ENCODE results near the gene DHRS7. TPM values are rescaled to one million over a fixed set of nuclear protein-coding genes. Genes with fewer than 3 reads are reported as not detected.

The DHRS7 gene
- total RNA-seq, 2 experiments from 2014 or later, result 77.1 to 80.3 TPM

GRCh38 chr14:60188696-60189095, 23.5 kb upstream of the DHRS7 start:
- CTCF ChIA-PET, result interaction anchor here (1.8 kb wide), 1 partner anchor 224 kb away, joined by 5 read pairs; no protein-coding TSS in a partner anchor

GRCh38 chr14:60188115-60188514, 22.9 kb upstream of the DHRS7 start:
- ChIA-PET CTCF (interaction anchor here (1.8 kb wide), 1 partner anchor 223 kb away, joined by 5 read pairs; no protein-coding TSS in a partner anchor), POLR2A (no interaction called here)

More at GRCh38 chr14:60188696-60189095, 23.5 kb upstream of the DHRS7 start:
- POLR2A ChIA-PET, result no interaction called here

- CTCF ChIA-PET, result interaction anchor here (0.9 to 4.3 kb wide), 4 partner anchors 14 to 221 kb away, joined by 3 to 30 read pairs (median 8); partner anchors contain the start of gene PPM1A
Measured at GRCh38 chr14:60184905-60185555, 19.8 kb upstream of the DHRS7 start.

GRCh38 chr14:60184146-60184904, 19.1 kb upstream of the DHRS7 start:
- POLR2A ChIA-PET, result interaction anchor here (1.9 kb wide), 1 partner anchor 19 kb away, joined by 9 read pairs; the partner anchor contains the start of gene DHRS7
- CTCF ChIA-PET, result interaction anchor here (0.9 to 4.3 kb wide), 6 partner anchors 12 to 220 kb away, joined by 3 to 30 read pairs (median 4); partner anchors contain the start of genes DHRS7 and PPM1A

More at GRCh38 chr14:60184905-60185555, 19.8 kb upstream of the DHRS7 start:
- POLR2A ChIA-PET, result no interaction called here

GRCh38 chr14:60183741-60184140, 18.5 kb upstream of the DHRS7 start:
- CTCF ChIA-PET, result interaction anchor here (0.8 to 4.3 kb wide), 6 partner anchors 12 to 551 kb away, joined by 3 to 30 read pairs (median 4); partner anchors contain the start of genes DHRS7 and PPM1A
- POLR2A ChIA-PET, result interaction anchor here (1.1 to 1.9 kb wide), 2 partner anchors 19 to 65 kb away, joined by 3 to 9 read pairs; partner anchors contain the start of genes DHRS7 and PPM1A

GRCh38 chr14:60183138-60183537, 17.9 kb upstream of the DHRS7 start:
- ChIA-PET POLR2A (interaction anchor here (1.1 to 1.9 kb wide), 2 partner anchors 18 to 66 kb away, joined by 3 to 9 read pairs; partner anchors contain the start of genes DHRS7 and PPM1A), CTCF (interaction anchor here (0.8 to 4.3 kb wide), 6 partner anchors 11 to 550 kb away, joined by 3 to 30 read pairs (median 4); partner anchors contain the start of genes DHRS7 and PPM1A)

GRCh38 chr14:60179431-60179869, 14.3 kb upstream of the DHRS7 start:
- ChIA-PET POLR2A (no interaction called here), CTCF (no interaction called here)

GRCh38 chr14:60178820-60179219, 13.6 kb upstream of the DHRS7 start:
- CTCF ChIA-PET, result no interaction called here
- POLR2A ChIA-PET, result no interaction called here

- CTCF ChIA-PET, result no interaction called here
- POLR2A ChIA-PET, result no interaction called here
Measured at GRCh38 chr14:60178164-60178563, 13.0 kb upstream of the DHRS7 start.

- ChIA-PET CTCF (no interaction called here), POLR2A (no interaction called here)
Measured at GRCh38 chr14:60175255-60175902, 10.2 kb upstream of the DHRS7 start.

- CTCF ChIA-PET, result no interaction called here
- POLR2A ChIA-PET, result no interaction called here
Measured at GRCh38 chr14:60174352-60175254, 9.4 kb upstream of the DHRS7 start.

GRCh38 chr14:60171690-60172089, 6.5 kb upstream of the DHRS7 start:
- ChIA-PET POLR2A (no interaction called here), CTCF (interaction anchor here (0.6 to 1.8 kb wide), 3 partner anchors 12 to 66 kb away, joined by 3 to 5 read pairs (median 3); no protein-coding TSS in a partner anchor)

- ChIA-PET POLR2A (no interaction called here), CTCF (interaction anchor here (1.8 kb wide), 1 partner anchor 14 kb away, joined by 5 read pairs; no protein-coding TSS in a partner anchor)
Measured at GRCh38 chr14:60170948-60171347, 5.8 kb upstream of the DHRS7 start.

GRCh38 chr14:60169722-60170121, 4.5 kb upstream of the DHRS7 start:
- CTCF ChIA-PET, result no interaction called here
- POLR2A ChIA-PET, result no interaction called here

- ChIA-PET CTCF (interaction anchor here (0.6 to 2.5 kb wide), 6 partner anchors 17 to 814 kb away, joined by 3 to 11 read pairs (median 4); partner anchors contain the start of gene PPM1A), POLR2A (interaction anchor here (0.8 to 2.6 kb wide), 5 partner anchors 12 to 82 kb away, joined by 3 to 23 read pairs (median 8); partner anchors contain the start of genes PCNX4 and PPM1A)
Measured at GRCh38 chr14:60166142-60166541, 944 bp upstream of the DHRS7 start.

GRCh38 chr14:60165547-60165876, 314 bp upstream of the DHRS7 start:
- ChIA-PET POLR2A (interaction anchor here (0.8 to 2.6 kb wide), 6 partner anchors 12 to 83 kb away, joined by 3 to 23 read pairs (median 8); partner anchors contain the start of genes PCNX4 and PPM1A), CTCF (interaction anchor here (0.9 to 2.5 kb wide), 6 partner anchors 18 to 203 kb away, joined by 3 to 11 read pairs (median 6); partner anchors contain the start of gene PPM1A)

- POLR2A ChIA-PET, result interaction anchor here (0.7 to 2.6 kb wide), 4 partner anchors 12 to 84 kb away, joined by 4 to 23 read pairs (median 9); partner anchors contain the start of genes PCNX4 and PPM1A
- CTCF ChIA-PET, result interaction anchor here (0.6 to 2.5 kb wide), 6 partner anchors 9 to 199 kb away, joined by 3 to 11 read pairs (median 4); partner anchors contain the start of gene PPM1A
Measured at GRCh38 chr14:60164404-60164711, 840 bp downstream of the DHRS7 start.

GRCh38 chr14:60163693-60164092, 1.5 kb downstream of the DHRS7 start:
- ChIA-PET POLR2A (interaction anchor here (0.7 to 2.6 kb wide), 3 partner anchors 12 to 85 kb away, joined by 4 to 23 read pairs (median 9); partner anchors contain the start of genes PCNX4 and PPM1A), CTCF (interaction anchor here (0.8 to 1.4 kb wide), 2 partner anchors 9 to 10 kb away, joined by 3 read pairs; no protein-coding TSS in a partner anchor)
